GM18951 (cell line): ENCODE results near the gene ELAC2.
A peak's percentile ranks its signal among the peaks of the same experiment; 100 is the strongest.

Experiments
- POLR2A ChIP-seq: IDR thresholded peaks from 4 replicates; pipeline ENCODE4 v1.6.1; 2011; ENCODE audit warnings: mild to moderate bottlenecking; ENCODE audit not compliant: insufficient read length, insufficient read depth; ENCODE audit errors: extremely low read depth
- in situ Hi-C: fragments of 300-500 bp; cut with MboI; formaldehyde crosslinking; loops from one replicate; pipeline ENCODE4 v1.12.0; 2022; ENCODE audit warnings: low sequenced_read_pairs, mixed read lengths, inconsistent platforms; ENCODE audit not compliant: unreplicated experiment

Gene ELAC2

GRCh38 chr17:13017655-13018459 is at the start of gene ELAC2:
Gene ELAC2, minus strand, starts transcription at chr17:13018027. Its CDS starts 80 bp downstream, at chr17:13017947.
- TF ChIP-seq POLR2A, result peak; percentile 89
- in situ Hi-C loops, result no loop called here

- in situ Hi-C loops, result no loop called here
- no peak for TF ChIP-seq POLR2A
Observed at GRCh38 chr17:13065032-13065431, 47.2 kb upstream of the ELAC2 start.

GRCh38 chr17:13055131-13055530 is 37.3 kb upstream of the ELAC2 start:
- in situ Hi-C loops, result no loop called here
- TF ChIP-seq POLR2A, result no peak

GRCh38 chr17:13054666-13055065 is 36.8 kb upstream of the ELAC2 start:
- in situ Hi-C loops, result no loop called here
- TF ChIP-seq POLR2A, result no peak

- in situ Hi-C loops, result no loop called here
- TF ChIP-seq POLR2A, result no peak
Observed at GRCh38 chr17:13051915-13052314, 34.1 kb upstream of the ELAC2 start.

- no peak for TF ChIP-seq POLR2A
- in situ Hi-C loops, result no loop called here
Observed at GRCh38 chr17:13047011-13047606, 29.3 kb upstream of the ELAC2 start.

- no peak for TF ChIP-seq POLR2A
- in situ Hi-C loops, result no loop called here
Observed at GRCh38 chr17:13046361-13046760, 28.5 kb upstream of the ELAC2 start.

- in situ Hi-C loops, result no loop called here
- TF ChIP-seq POLR2A, result no peak
Observed at GRCh38 chr17:13044572-13045065, 26.8 kb upstream of the ELAC2 start.

GRCh38 chr17:13038931-13039665 is 21.3 kb upstream of the ELAC2 start:
- in situ Hi-C loops, result no loop called here
- no peak for TF ChIP-seq POLR2A

GRCh38 chr17:13036751-13037150 is 18.9 kb upstream of the ELAC2 start:
- in situ Hi-C loops, result no loop called here
- TF ChIP-seq POLR2A, result no peak

GRCh38 chr17:13035420-13035819 is 17.6 kb upstream of the ELAC2 start:
- TF ChIP-seq POLR2A, result no peak
- in situ Hi-C loops, result no loop called here

GRCh38 chr17:13031718-13032350 is 14.0 kb upstream of the ELAC2 start:
- TF ChIP-seq POLR2A, result no peak
- in situ Hi-C loops, result no loop called here
